HG03097 (cell line): Measurements from ENCODE around the gene TPST2.

Source experiments
- ATAC-seq: cut with Tn5 transposase; IDR thresholded peaks from one replicate; pipeline ENCODE4 v1.9.1; 2021; ENCODE audit not compliant: unreplicated experiment, low FRiP score

Gene TPST2

GRCh38 chr22:26581633-26582168 is 8.2 kb downstream of the TPST2 start:
- ATAC-seq, result no peak

GRCh38 chr22:26581026-26581425 is 8.9 kb downstream of the TPST2 start:
- ATAC-seq, result no peak

- ATAC-seq, result no peak
Measured at GRCh38 chr22:26580240-26580962, 9.5 kb downstream of the TPST2 start.

GRCh38 chr22:26579331-26579886 is 10.5 kb downstream of the TPST2 start:
- no peak for ATAC-seq

- no peak for ATAC-seq
Measured at GRCh38 chr22:26577081-26577480, 12.9 kb downstream of the TPST2 start.

GRCh38 chr22:26576026-26576680 is 13.8 kb downstream of the TPST2 start:
- ATAC-seq, result no peak

GRCh38 chr22:26574001-26574723 is 15.8 kb downstream of the TPST2 start:
- ATAC-seq, result no peak

- no peak for ATAC-seq
Measured at GRCh38 chr22:26573026-26573662, 16.8 kb downstream of the TPST2 start.

- ATAC-seq, result no peak
Measured at GRCh38 chr22:26570864-26571525, 18.9 kb downstream of the TPST2 start.

- ATAC-seq, result no peak
Measured at GRCh38 chr22:26570115-26570514, 19.8 kb downstream of the TPST2 start.

- ATAC-seq, result no peak
Measured at GRCh38 chr22:26568207-26568706, 21.7 kb downstream of the TPST2 start.

- no peak for ATAC-seq
Measured at GRCh38 chr22:26567610-26568009, 22.3 kb downstream of the TPST2 start.

- no peak for ATAC-seq
Measured at GRCh38 chr22:26566994-26567393, 22.9 kb downstream of the TPST2 start.

GRCh38 chr22:26565889-26566288 is 24.0 kb downstream of the TPST2 start:
- no peak for ATAC-seq

- ATAC-seq, result no peak
Measured at GRCh38 chr22:26565181-26565580, 24.8 kb downstream of the TPST2 start.

- ATAC-seq, result no peak
Measured at GRCh38 chr22:26564672-26565071, 25.3 kb downstream of the TPST2 start.

GRCh38 chr22:26564181-26564580 is 25.8 kb downstream of the TPST2 start:
- ATAC-seq, result no peak

- ATAC-seq, result no peak
Measured at GRCh38 chr22:26563022-26563421, 26.9 kb downstream of the TPST2 start.

GRCh38 chr22:26561756-26562417 is 28.0 kb downstream of the TPST2 start:
- ATAC-seq, result no peak
